ENCODE results near the gene A3GALT2. TPM values are rescaled to one million over a fixed set of nuclear protein-coding genes. Genes with fewer than 3 reads are reported as not detected.

A3GALT2 gene
- total RNA-seq, 1 donor from 2014 or later: not detected

GRCh38 chr1:33286451-33287185, 34.3 kb downstream of the A3GALT2 start:
- ATAC-seq: no peak
- DNase-seq (ENCODE audit: missing footprints): no peak
- intact Hi-C loops (cut with DNase I): no loop called here

DNA sequence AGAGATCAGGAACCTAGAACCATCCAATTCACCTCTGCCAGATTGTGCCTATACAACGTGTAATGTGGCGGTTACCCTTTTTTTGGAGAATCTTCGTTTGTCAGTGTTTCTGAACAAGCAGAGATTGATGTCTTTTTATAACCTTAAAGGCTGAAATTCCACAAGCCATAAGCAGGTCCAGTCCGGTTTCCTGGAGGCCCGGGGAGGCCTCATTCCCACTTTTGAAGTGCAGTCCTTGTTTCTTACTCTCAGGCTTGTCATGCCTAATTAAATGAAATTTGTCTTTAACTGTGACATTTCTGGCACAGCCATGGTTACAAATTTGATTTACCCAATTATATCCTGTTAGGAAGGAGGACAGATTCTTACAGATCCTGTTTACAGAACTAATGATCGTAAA, 36.8 kb downstream of the A3GALT2 start:
- intact Hi-C loops (cut with DNase I): no loop called here
- ATAC-seq (no peak), DNase-seq (ENCODE audit: missing footprints) (no peak)

- no peak for DNase-seq (ENCODE audit: missing footprints)
- intact Hi-C loops (cut with DNase I): no loop called here
These were observed 38.1 kb downstream of the A3GALT2 start for GRCh38 chr1:33282791-33283190.

DNA sequence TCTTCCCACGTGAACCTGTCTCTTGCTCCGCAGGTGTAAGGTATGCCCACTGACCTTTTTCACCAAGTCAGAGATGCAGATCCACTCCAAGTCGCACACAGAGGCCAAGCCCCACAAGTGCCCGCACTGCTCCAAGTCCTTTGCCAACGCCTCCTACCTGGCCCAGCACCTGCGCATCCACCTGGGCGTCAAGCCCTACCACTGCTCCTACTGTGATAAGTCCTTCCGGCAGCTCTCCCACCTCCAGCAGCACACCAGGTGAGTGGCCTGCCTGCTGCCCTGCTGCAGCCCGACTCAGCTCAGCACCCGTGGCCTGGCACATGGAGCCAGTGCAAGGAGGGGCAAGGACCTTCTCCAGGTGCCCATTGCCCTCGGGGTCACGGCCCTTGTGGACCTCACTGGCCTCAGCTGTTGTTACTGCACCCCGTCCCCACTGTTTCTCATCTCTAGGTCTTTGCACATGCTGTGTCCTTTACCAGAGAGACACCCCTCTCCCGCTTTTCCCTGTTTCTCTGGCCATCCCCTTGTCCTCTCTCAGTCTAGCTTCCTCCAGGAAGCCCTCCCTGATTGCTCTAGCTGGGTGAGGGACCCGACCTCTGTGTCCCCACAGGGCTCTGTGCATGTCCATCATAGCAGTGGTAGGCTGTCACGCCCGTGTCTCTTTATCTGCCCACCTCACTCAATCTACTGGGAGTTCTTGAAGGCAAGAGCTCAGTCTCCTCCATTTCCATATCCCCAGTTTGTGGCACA, 39.2 kb downstream of the A3GALT2 start:
- no peak for DNase-seq (ENCODE audit: missing footprints)

More at GRCh38 chr1:33282791-33283190, 38.1 kb downstream of the A3GALT2 start:
- no peak for ATAC-seq

GRCh38 chr1:33280091-33280661, 40.7 kb downstream of the A3GALT2 start:
- DNase-seq (ENCODE audit: missing footprints): no peak
- no peak for ATAC-seq
- intact Hi-C loops (cut with DNase I): no loop called here

More for the DNA sequence above, 39.2 kb downstream of the A3GALT2 start:
- no peak for ATAC-seq
- intact Hi-C loops (cut with DNase I): no loop called here

GRCh38 chr1:33277488-33278084, 43.3 kb downstream of the A3GALT2 start:
- intact Hi-C loops (cut with DNase I): no loop called here
- DNase-seq (ENCODE audit: missing footprints): no peak

DNA sequence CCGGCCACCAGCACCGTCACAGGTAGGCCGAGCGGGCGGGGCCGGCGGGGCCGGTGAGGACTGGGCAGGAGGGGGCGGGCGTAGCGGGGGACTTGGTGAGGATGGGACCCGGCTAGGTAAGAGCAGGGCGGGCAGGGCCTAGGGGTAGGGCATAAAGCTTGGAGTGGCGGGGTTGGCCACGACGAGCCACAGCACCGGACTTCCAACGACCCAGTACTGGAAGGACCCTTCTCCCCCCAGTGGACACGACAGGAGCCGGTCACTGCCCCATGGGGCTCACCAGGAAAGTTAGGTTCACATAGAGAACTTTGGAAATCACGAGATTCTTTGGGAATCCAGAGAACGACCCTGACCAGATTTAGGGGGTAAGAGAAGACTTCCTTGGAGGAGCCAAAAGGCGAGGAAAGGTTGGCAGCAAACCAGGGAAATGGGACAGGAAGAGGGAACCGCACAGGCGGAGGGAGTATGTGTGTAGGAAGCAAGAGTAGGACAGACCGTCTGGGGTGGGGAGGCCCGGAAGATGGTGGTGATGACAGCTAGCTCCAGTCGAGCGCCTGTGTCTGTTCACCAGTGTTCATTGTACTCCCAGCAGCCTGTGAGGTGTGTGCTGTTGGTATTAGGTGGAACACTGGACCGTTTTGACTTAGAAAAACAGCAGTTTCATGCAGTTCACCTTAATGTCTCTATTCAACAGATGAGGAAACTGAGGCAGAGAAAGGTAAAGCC, 44.2 kb downstream of the A3GALT2 start:
- no peak for DNase-seq (ENCODE audit: missing footprints)
- ATAC-seq: no peak
- intact Hi-C loops (cut with DNase I): no loop called here

More at GRCh38 chr1:33277488-33278084, 43.3 kb downstream of the A3GALT2 start:
- ATAC-seq: no peak

DNA sequence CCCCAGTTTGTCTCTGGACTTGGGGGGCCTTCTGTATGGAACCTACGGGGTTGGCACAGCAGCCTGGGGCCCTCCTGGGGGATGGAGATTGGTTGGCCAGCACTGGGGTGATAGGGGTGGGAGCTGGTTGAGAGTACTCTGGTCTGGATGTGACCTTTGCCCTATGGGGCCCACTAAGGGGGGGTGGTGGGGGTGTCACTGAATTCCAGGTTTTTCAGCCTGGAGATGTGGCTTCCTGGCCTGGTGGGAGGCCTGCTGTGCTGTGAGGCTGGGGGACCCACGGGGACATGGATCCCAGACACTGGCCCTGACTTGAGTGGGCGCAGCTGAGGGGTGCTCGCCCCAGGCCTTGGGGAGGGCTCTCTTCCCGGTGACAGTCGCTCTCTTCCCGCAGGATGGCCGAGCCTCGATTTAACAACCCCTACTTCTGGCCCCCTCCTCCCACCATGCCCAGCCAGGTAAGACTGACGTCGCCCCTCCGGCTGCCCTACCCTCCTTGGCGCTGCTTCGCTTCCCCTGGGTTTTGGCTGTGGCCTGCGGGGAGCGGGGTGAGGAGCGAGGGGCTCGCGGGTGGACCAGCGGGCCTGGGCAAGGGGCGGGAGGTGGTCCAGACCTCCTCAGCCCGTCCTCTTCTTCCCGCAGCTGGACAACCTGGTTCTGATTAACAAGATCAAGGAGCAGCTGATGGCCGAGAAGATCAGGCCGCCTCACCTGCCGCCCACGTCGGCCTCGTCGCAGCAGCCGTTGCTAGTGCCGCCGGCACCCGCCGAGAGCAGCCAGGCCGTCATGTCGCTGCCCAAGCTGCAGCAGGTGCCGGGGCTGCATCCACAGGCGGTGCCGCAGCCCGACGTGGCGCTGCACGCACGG, 45.0 kb downstream of the A3GALT2 start:
- ATAC-seq (no peak), DNase-seq (ENCODE audit: missing footprints) (no peak)
- intact Hi-C loops (cut with DNase I): no loop called here

GRCh38 chr1:33275195-33275594, 45.7 kb downstream of the A3GALT2 start:
- DNase-seq (ENCODE audit: missing footprints) (no peak), ATAC-seq (no peak)
- intact Hi-C loops (cut with DNase I): no loop called here

DNA sequence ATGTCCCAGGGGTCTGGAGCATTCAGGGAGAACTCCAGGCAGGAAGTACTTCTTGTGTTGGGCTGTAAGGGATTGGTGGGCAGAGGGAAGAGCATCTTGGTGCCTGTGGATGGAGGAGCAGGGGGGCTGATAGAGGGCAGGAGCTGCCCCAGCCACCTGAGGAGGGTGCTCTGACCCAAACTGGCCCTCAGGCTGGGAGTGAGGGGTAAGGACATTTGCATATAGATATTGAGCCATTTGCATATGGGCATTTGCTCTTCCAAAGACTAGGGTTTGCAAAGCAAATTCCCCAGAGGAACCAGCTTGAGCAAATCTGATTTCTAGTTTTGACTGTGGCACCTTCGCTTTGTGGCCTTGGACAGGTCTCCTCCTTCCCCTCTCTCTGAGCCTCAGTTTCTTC, 46.5 kb downstream of the A3GALT2 start:
- DNase-seq (ENCODE audit: missing footprints) (no peak), ATAC-seq (no peak)
- intact Hi-C loops (cut with DNase I): no loop called here

DNA sequence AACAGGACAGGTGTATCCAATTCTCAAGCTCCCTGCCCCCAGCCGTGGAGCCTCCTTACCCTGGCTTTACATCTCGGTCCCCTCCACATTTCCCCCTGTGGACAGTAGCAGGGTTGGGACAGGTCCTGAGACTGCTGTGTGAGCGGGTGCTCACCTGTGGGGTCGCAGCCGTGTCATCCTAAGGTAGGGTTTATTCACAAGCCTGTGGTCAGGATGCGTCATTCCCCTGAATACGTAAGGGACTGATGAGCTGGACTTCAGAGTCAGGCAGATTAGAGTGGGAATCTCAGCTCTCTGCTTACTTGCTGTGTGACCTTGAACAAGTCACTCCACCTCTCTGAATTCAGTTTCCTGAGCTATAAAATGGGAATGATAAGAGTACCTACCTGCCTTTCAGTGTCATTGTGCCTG, 46.9 kb downstream of the A3GALT2 start:
- no peak for ATAC-seq
- intact Hi-C loops (cut with DNase I): no loop called here

DNA sequence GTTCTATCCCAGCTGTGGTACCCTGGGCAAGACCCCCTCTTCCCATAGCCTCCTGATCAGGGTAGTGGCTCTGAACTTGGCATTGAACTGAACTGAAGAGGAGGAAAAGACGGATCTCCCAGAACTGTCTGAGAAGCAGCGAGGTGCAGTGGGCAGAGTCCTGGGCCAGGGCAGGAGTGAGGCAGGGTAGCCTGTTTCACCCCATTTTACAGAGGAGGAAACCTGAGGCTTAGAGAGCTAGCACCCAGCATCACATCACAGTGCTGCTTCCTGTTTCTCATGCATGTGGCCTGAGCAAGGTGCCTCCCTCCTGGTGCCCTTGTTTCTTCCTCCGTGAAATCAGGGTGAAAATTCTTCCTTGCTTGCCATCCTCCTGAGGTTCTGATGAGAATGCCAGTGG, 47.5 kb downstream of the A3GALT2 start:
- intact Hi-C loops (cut with DNase I): no loop called here
- no peak for ATAC-seq

More for the DNA sequence above, 46.9 kb downstream of the A3GALT2 start:
- DNase-seq (ENCODE audit: missing footprints): no peak

GRCh38 chr1:33272930-33273329, 48.0 kb downstream of the A3GALT2 start:
- intact Hi-C loops (cut with DNase I): no loop called here

More for the DNA sequence above, 47.5 kb downstream of the A3GALT2 start:
- no peak for DNase-seq (ENCODE audit: missing footprints)

DNA sequence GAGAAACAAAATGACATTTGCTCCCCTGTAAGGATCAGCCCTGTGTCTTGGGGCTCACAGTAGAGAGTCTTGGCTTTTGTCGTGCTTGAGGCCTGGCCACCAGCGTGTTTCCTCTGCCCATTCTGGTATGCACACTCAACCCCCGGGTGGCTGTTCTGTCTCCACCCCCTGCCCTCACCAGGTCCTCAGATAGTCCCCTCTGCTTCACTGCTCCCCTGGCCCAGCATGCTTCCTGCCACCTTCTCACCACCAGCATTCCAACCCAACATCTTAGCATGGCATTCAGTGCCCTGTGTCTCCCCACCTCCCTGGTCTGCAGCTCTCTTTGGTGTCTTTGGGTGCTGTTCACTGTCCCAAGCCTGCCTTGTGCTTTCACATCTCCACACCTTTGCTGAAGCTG, 48.4 kb downstream of the A3GALT2 start:
- DNase-seq (ENCODE audit: missing footprints) (no peak), ATAC-seq (no peak)
- intact Hi-C loops (cut with DNase I): no loop called here

More at GRCh38 chr1:33272930-33273329, 48.0 kb downstream of the A3GALT2 start:
- ATAC-seq (no peak), DNase-seq (ENCODE audit: missing footprints) (no peak)

GRCh38 chr1:33271666-33272505, 49.0 kb downstream of the A3GALT2 start:
- ATAC-seq (no peak), DNase-seq (ENCODE audit: missing footprints) (no peak)
- intact Hi-C loops (cut with DNase I): no loop called here

DNA sequence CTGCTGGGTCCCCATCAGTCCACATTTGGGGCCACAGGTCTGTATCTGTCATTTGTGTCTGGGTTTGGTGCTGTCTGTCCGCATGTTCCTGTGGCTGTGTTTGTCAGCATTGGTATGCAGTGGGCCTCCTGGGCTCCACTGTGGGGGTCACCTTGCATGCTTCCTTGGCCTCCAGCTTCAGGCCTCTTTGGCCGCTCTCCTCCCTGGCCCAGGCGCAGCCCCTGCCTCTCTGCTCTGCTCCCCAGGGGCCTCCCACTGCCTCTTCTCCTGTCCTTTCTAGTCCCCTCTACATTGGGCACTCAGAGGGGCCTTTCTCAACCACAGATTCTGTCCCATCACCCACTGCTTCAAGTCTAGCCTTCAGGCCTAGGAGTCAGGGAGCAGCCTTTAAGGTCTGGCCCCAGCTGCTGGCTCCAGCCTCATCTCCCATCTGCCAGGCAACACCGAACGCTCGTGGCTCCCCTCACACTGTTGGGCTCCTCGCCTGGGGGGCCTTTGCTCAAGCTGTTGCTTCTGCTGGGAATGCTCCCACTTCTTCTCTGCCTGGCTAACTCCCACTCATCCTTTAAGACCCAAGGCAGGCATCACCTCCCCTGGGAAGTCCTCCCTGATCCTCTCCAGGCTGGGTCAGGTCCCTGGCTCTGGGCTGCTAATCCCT, 50.0 kb downstream of the A3GALT2 start:
- no peak for DNase-seq (ENCODE audit: missing footprints)
- no peak for ATAC-seq
- intact Hi-C loops (cut with DNase I): no loop called here

- ATAC-seq (no peak), DNase-seq (ENCODE audit: missing footprints) (no peak)
- intact Hi-C loops (cut with DNase I): no loop called here
These were observed 50.5 kb downstream of the A3GALT2 start for GRCh38 chr1:33270379-33270778.
